H1 (cell line): ENCODE data around the gene UBE2G2. TPM values are rescaled to one million over a fixed set of nuclear protein-coding genes. Genes with fewer than 3 reads are reported as not detected.

Source experiments
- CTCF ChIA-PET: fragments of 300-600 bp; sonication (Branson Sonifier 250); formaldehyde crosslinking; loops from one replicate; lab custom pipeline; 2021; ENCODE audit not compliant: partially characterized antibody; lab: Charles Lee
- POLR2A ChIA-PET: fragments of 300-600 bp; sonication (Branson Sonifier 250); formaldehyde crosslinking; loops from one replicate; lab custom pipeline; 2021; ENCODE audit warnings: inconsistent platforms; ENCODE audit not compliant: partially characterized antibody; lab: Charles Lee
- DNase-seq, 2 experiments: peaks; one replicate each; pipeline versions ENCODE4 v3.0.0 to v3.0.0-alpha.2; 2010 to 2022; ENCODE audit warnings: low spot score in 2 of 2, low read depth in 1 of 2, mixed read lengths in 1 of 2
- FAIRE-seq: peaks from 2 replicates; lab custom pipeline; 2011; peaks lifted over from hg19 to GRCh38; lab: Jason Lieb, UNC
- H2AFZ ChIP-seq: 2 replicates; pipeline ENCODE4 v1.8.1; 2012; ENCODE audit warnings: low read length, inconsistent platforms
- H2AK5ac ChIP-seq: 2 replicates; pipeline ENCODE4 v1.6.1; 2013; ENCODE audit warnings: low read depth, low read length
- H2BK120ac ChIP-seq: replicated peaks from 2 replicates; pipeline ENCODE3; 2013; ENCODE audit warnings: low read depth, low read length, inconsistent platforms
- H2BK12ac ChIP-seq: 2 replicates; pipeline ENCODE4 v1.6.1; 2013; ENCODE audit warnings: low read depth, low read length
- H2BK15ac ChIP-seq: 2 replicates; pipeline ENCODE4 v1.6.1; 2013; ENCODE audit warnings: low read length
- H2BK20ac ChIP-seq: 2 replicates; pipeline ENCODE4 v1.6.1; 2013; ENCODE audit warnings: low read length
- H2BK5ac ChIP-seq: 2 replicates; pipeline ENCODE4 v1.6.1; 2013; ENCODE audit warnings: low read depth, low read length
- H3K14ac ChIP-seq: 2 replicates; pipeline ENCODE4 v1.6.1; 2013; ENCODE audit warnings: inconsistent platforms; ENCODE audit not compliant: insufficient read length
- H3K18ac ChIP-seq: 2 replicates; pipeline ENCODE4 v1.6.1; 2013; ENCODE audit warnings: low read length; ENCODE audit errors: extremely low read depth
- H3K23ac ChIP-seq: 2 replicates; pipeline ENCODE4 v1.6.1; 2013; ENCODE audit warnings: inconsistent platforms; ENCODE audit not compliant: insufficient read length
- H3K23me2 ChIP-seq: 2 replicates; pipeline ENCODE4 v1.6.1; 2013; ENCODE audit warnings: low read depth, low read length
- H3K27ac ChIP-seq: 2 replicates; pipeline ENCODE4 v1.6.1; 2011; ENCODE audit warnings: low read depth, low read length, inconsistent platforms
- H3K27me3 ChIP-seq, 4 experiments: replicated peaks in 1 of 4; 1 replicate in 1 of 4; 2 replicates in 3 of 4; pipeline versions ENCODE4 v1.6.1 to v1.8.1; 2011 to 2013; ENCODE audit warnings: low read length in 3 of 4, mild to moderate bottlenecking in 3 of 4, inconsistent platforms in 2 of 4, mixed read lengths in 2 of 4, moderate library complexity in 1 of 4; ENCODE audit not compliant: control insufficient read depth in 3 of 4, insufficient read depth in 3 of 4; ENCODE audit errors: extremely low read depth in 1 of 4
- H3K36me3 ChIP-seq, 4 experiments: 2 replicates each; pipeline versions ENCODE4 v1.6.1 to v1.8.1; 2011 to 2013; ENCODE audit warnings: mild to moderate bottlenecking in 4 of 4, low read length in 3 of 4, moderate library complexity in 2 of 4, control low read depth in 1 of 4, inconsistent platforms in 1 of 4; ENCODE audit not compliant: insufficient read depth in 4 of 4, control insufficient read depth in 2 of 4
- H3K4ac ChIP-seq: replicated peaks from 2 replicates; pipeline ENCODE3; 2013; ENCODE audit warnings: low read length, low read depth, mixed read lengths, inconsistent platforms; ENCODE audit not compliant: insufficient read length
- H3K4me1 ChIP-seq, 4 experiments: replicated peaks in 1 of 4; 1 replicate in 1 of 4; 2 replicates in 3 of 4; pipeline versions ENCODE4 v1.6.1 to v1.8.1; 2011 to 2013; ENCODE audit warnings: low read length in 3 of 4, inconsistent platforms in 2 of 4, mixed read lengths in 1 of 4; ENCODE audit not compliant: insufficient read depth in 4 of 4, control insufficient read depth in 3 of 4
- H3K4me2 ChIP-seq, 2 experiments: 2 replicates each; pipeline versions ENCODE4 v1.6.1 to v1.8.1; 2011 to 2013; ENCODE audit warnings: low read depth in 2 of 2, low read length in 2 of 2, control low read depth in 1 of 2, inconsistent platforms in 1 of 2, mild to moderate bottlenecking in 1 of 2; ENCODE audit not compliant: insufficient read depth in 1 of 2
- H3K4me3 ChIP-seq, 4 experiments: fragments of 200-600, 300-600 bp in 1 of 4; sonication (generic), shearing (Covaris generic), sonication (Bioruptor Twin) in 1 of 4; 2 replicates each; pipeline versions ENCODE4 v1.5.1 to v1.8.1; 2011 to 2016; ENCODE audit warnings: low read length in 4 of 4, low read depth in 3 of 4, control low read depth in 2 of 4, inconsistent platforms in 2 of 4, mild to moderate bottlenecking in 2 of 4, mixed read lengths in 1 of 4, moderate library complexity in 1 of 4; ENCODE audit not compliant: insufficient read depth in 2 of 4; ENCODE audit errors: extremely low read depth in 1 of 4
- H3K56ac ChIP-seq: replicated peaks from 2 replicates; pipeline ENCODE3; 2013; ENCODE audit warnings: low read depth, mild to moderate bottlenecking, mixed read lengths, low read length, inconsistent platforms; ENCODE audit not compliant: insufficient read length
- H3K79me1 ChIP-seq: 2 replicates; pipeline ENCODE4 v1.6.1; 2013; ENCODE audit warnings: low read depth, low read length, control low read depth
- H3K79me2 ChIP-seq, 2 experiments: 2 replicates each; pipeline versions ENCODE4 v1.6.1 to v1.8.1; 2012 to 2013; ENCODE audit warnings: low read length in 2 of 2, mild to moderate bottlenecking in 2 of 2, inconsistent platforms in 1 of 2; ENCODE audit not compliant: insufficient read depth in 2 of 2, control insufficient read depth in 1 of 2
- H3K9ac ChIP-seq, 4 experiments: replicated peaks in 1 of 4; 1 replicate in 1 of 4; 2 replicates in 3 of 4; pipeline versions ENCODE4 v1.6.1 to v1.8.1; 2011 to 2013; ENCODE audit warnings: low read depth in 3 of 4, low read length in 3 of 4, control low read depth in 2 of 4, mild to moderate bottlenecking in 2 of 4, moderate library complexity in 2 of 4, inconsistent platforms in 1 of 4; ENCODE audit errors: extremely low read depth in 1 of 4
- H3K9me3 ChIP-seq, 2 experiments: 2 replicates each; pipeline versions ENCODE4 v1.6.1 to v1.8.1; 2012 to 2013; ENCODE audit warnings: mild to moderate bottlenecking in 2 of 2, moderate library complexity in 2 of 2, control low read depth in 1 of 2, inconsistent platforms in 1 of 2, low read depth in 1 of 2, low read length in 1 of 2, mixed read lengths in 1 of 2; ENCODE audit not compliant: insufficient read depth in 2 of 2
- H4K20me1 ChIP-seq, 2 experiments: replicated peaks in 1 of 2; 2 replicates each; pipeline versions ENCODE3 to v1.8.1; 2011 to 2013; ENCODE audit warnings: inconsistent platforms in 2 of 2, low read length in 2 of 2, mild to moderate bottlenecking in 1 of 2; ENCODE audit not compliant: insufficient read depth in 2 of 2, control insufficient read depth in 1 of 2
- H4K5ac ChIP-seq: 2 replicates; pipeline ENCODE4 v1.6.1; 2013; ENCODE audit warnings: low read length, low read depth, mixed read lengths, inconsistent platforms; ENCODE audit not compliant: insufficient read length
- H4K8ac ChIP-seq: 2 replicates; pipeline ENCODE4 v1.8.0; 2013; ENCODE audit warnings: mild to moderate bottlenecking, moderate library complexity, low read length, inconsistent platforms; ENCODE audit not compliant: insufficient read depth; ENCODE audit errors: extremely low read depth
- H4K91ac ChIP-seq: replicated peaks from 2 replicates; pipeline ENCODE3; 2013; ENCODE audit warnings: low read length, mixed read lengths, inconsistent platforms; ENCODE audit not compliant: insufficient read length
- CEBPB ChIP-seq: IDR thresholded peaks from 2 replicates; pipeline ENCODE4 v1.6.1; 2012; ENCODE audit warnings: low read depth, low read length
- CTBP2 ChIP-seq: IDR thresholded peaks from 2 replicates; pipeline ENCODE4 v1.7.0; 2011; ENCODE audit warnings: borderline replicate concordance, mild to moderate bottlenecking, moderate library complexity, mixed read lengths, low read length; ENCODE audit not compliant: insufficient read depth, insufficient read length
- GTF2F1 ChIP-seq: IDR thresholded peaks from 2 replicates; pipeline ENCODE4 v1.6.1; 2012; ENCODE audit warnings: low read depth, low read length, improper control_type of control experiment, borderline replicate concordance
- JUN ChIP-seq: IDR thresholded peaks from 2 replicates; pipeline ENCODE4 v1.6.1; 2011; ENCODE audit warnings: low read depth, mild to moderate bottlenecking, improper control_type of control experiment, low read length
- KDM1A ChIP-seq: fragments of 200-600, 300-600 bp; sonication (generic); IDR thresholded peaks from 2 replicates; pipeline ENCODE4 v1.7.1; 2016; ENCODE audit warnings: mild to moderate bottlenecking, low read length, borderline replicate concordance
- KDM4A ChIP-seq: IDR thresholded peaks from one replicate; pipeline ENCODE4 v1.7.1; 2012; ENCODE audit warnings: low read depth, mild to moderate bottlenecking, moderate library complexity, low read length, inconsistent platforms; ENCODE audit not compliant: severe bottlenecking
- NANOG ChIP-seq: IDR thresholded peaks from 2 replicates; pipeline ENCODE4 v1.6.1; 2011; ENCODE audit warnings: low read length, low read depth, mild to moderate bottlenecking, inconsistent platforms; ENCODE audit not compliant: insufficient read depth, poor library complexity, severe bottlenecking
- NRF1 ChIP-seq: IDR thresholded peaks from 2 replicates; pipeline ENCODE4 v1.6.1; 2011; ENCODE audit warnings: mild to moderate bottlenecking, low read depth, low read length, improper control_type of control experiment
- SRF ChIP-seq: IDR thresholded peaks from 2 replicates; pipeline ENCODE4 v1.6.1; 2011; ENCODE audit warnings: mild to moderate bottlenecking, low read depth, low read length, moderate library complexity
- TAF1 ChIP-seq: IDR thresholded peaks from 2 replicates; pipeline ENCODE4 v1.6.1; 2011; ENCODE audit warnings: mild to moderate bottlenecking, low read depth, low read length
- TCF12 ChIP-seq: IDR thresholded peaks from 2 replicates; pipeline ENCODE4 v1.6.1; 2011; ENCODE audit warnings: low read depth, mild to moderate bottlenecking, low read length
- ZNF274 ChIP-seq: IDR thresholded peaks from 2 replicates; pipeline ENCODE4 v1.7.0; 2012; ENCODE audit warnings: low read length, borderline replicate concordance; ENCODE audit errors: extremely low read depth
- WGBS, 2 experiments: shearing (Covaris generic) in 1 of 2; methylation state at CpG; one replicate each; pipeline versions ENCODE4 v1.1.6 to v1.1.7; 2013 to 2015; ENCODE audit warnings: low lambda C conversion rate in 2 of 2, mixed read lengths in 2 of 2, inconsistent platforms in 1 of 2, low coverage in 1 of 2, missing lambda C conversion rate in 1 of 2; ENCODE audit not compliant: insufficient replicate concordance in 2 of 2, insufficient coverage in 1 of 2, insufficient read length in 1 of 2; ENCODE audit errors: extremely low coverage in 1 of 2, missing lambda C conversion rate in 1 of 2; 5-methylcytosine and 5-hydroxymethylcytosine counted together
- polyA plus RNA-seq, 7 experiments: library from polyadenylated mRNA; depleted of rRNA in 3 of 7; stranded (reverse) in 5 of 7; unstranded in 2 of 7; fragments of >200 nt in 5 of 7; fragments of 200-250 nt in 2 of 7; gene quantifications; 1 replicate in 5 of 7; 2 replicates in 1 of 7; 4 replicates in 1 of 7; pipeline versions ENCODE4 v1.2.1 to v1.2.3, GENCODE V29; 2011 to 2013; ENCODE audit warnings: missing spikeins in 2 of 7, mixed read lengths in 2 of 7
- total RNA-seq: library from RNA; stranded (reverse); fragmentation: NEBNext Ultra II Directional; extraction: Animal tissue kit (Norgen Biotek cat#: 25700); gene quantifications from 2 replicates; pipeline ENCODE4 v1.2.1, GENCODE V29; 2021

The UBE2G2 gene
- total and polyA plus RNA-seq, 2 of the 8 experiments (the other 6 are each of a cell fraction or from before 2014, with no cell fraction given): 96.3 to 101 TPM

- Histone ChIP-seq H3K14ac (no peak overlapping the region), H2BK20ac (no peak overlapping the region), H2BK12ac (no peak overlapping the region), H2BK5ac (no peak overlapping the region), H3K4me2 (no peak overlapping the region), H3K9ac (no peak overlapping the region), H4K91ac (no peak overlapping the region), H3K4me3 (no peak overlapping the region), H2AK5ac (no peak overlapping the region), H3K23ac (no peak overlapping the region), H3K27ac (no peak overlapping the region), H3K23me2 (no peaks in the 10 kb centered on the region), H3K79me1 (peaks cover 3% of the 10 kb centered on the region; the same call in 1 of the 2 replicates), H3K18ac (no peak overlapping the region), H3K4me1 (peaks cover 3 to 49% (median 27%) of the 10 kb centered on the region in 4 experiments), H2AFZ (no peak overlapping the region), H3K9me3 (peaks cover 0 to 6% of the 10 kb centered on the region in 2 experiments; a peak in 1 of 4 replicates), H3K56ac (no peak overlapping the region), H2BK15ac (no peak overlapping the region), H4K5ac (no peak overlapping the region), H3K4ac (no peak overlapping the region), H4K8ac (no peak overlapping the region), H3K79me2 (no peaks in the 10 kb centered on the region), H4K20me1 (no peaks in the 10 kb centered on the region), H2BK120ac (no peak overlapping the region), H3K27me3 (no peaks in the 10 kb centered on the region), H3K36me3 (no peaks in the 10 kb centered on the region)
- no peak for FAIRE-seq
- POLR2A ChIA-PET: interaction anchor here (1.5 kb wide), 1 partner anchor 15 kb away, joined by 4 read pairs; no protein-coding TSS in a partner anchor
- CTCF ChIA-PET: interaction anchor here (1.2 to 4.7 kb wide), 6 partner anchors 11 to 66 kb away, joined by 4 to 28 read pairs (median 11); partner anchors contain the start of gene KRTAP10-12
- 89% methylated on average over 18 of the region's 25 CpGs; no CpG with 5 or more reads in 1 of the 2 experiments for WGBS, 2 experiments
- DNase-seq: no peak
- TF ChIP-seq GTF2F1 (no peak), SRF (no peak), NANOG (no peak), TCF12 (no peak), JUN (no peak), CEBPB (no peak), KDM4A (no peak), KDM1A (no peak), NRF1 (no peak), TAF1 (no peak), ZNF274 (no peak), CTBP2 (no peak)
These were observed 37.9 kb downstream of the UBE2G2 start for GRCh38 chr21:44763451-44764318.
